Mesothelial cell of epicardium (in vitro differentiated cells): Measurements from ENCODE around the gene OR10G8. TPM values are rescaled to one million over a fixed set of nuclear protein-coding genes. Genes with fewer than 3 reads are reported as not detected.

Experiments used
- DNase-seq, 2 experiments: peaks; one replicate each; pipeline ENCODE4 v3.0.0; 2021; ENCODE audit warnings: low spot score in 2 of 2; ENCODE audit not compliant: unreplicated experiment in 2 of 2
- H3K27ac Mint-ChIP-seq: 2 replicates; pipeline ENCODE4 v1.8.0; 2021; ENCODE audit warnings: mixed read lengths
- H3K27me3 Mint-ChIP-seq: 2 replicates; pipeline ENCODE4 v1.8.0; 2021; ENCODE audit warnings: low read depth, mixed read lengths
- H3K36me3 Mint-ChIP-seq: 2 replicates; pipeline ENCODE4 v1.8.0; 2021; ENCODE audit warnings: mixed read lengths
- H3K4me1 Mint-ChIP-seq: 2 replicates; pipeline ENCODE4 v1.8.0; 2021; ENCODE audit warnings: mixed read lengths
- H3K4me3 Mint-ChIP-seq: 2 replicates; pipeline ENCODE4 v1.8.0; 2021; ENCODE audit warnings: mild to moderate bottlenecking, moderate library complexity, mixed read lengths
- H3K9me3 Mint-ChIP-seq: 2 replicates; pipeline ENCODE4 v1.8.0; 2021; ENCODE audit warnings: mixed read lengths
- total RNA-seq: library from RNA; stranded (reverse); gene quantifications from 3 replicates; pipeline ENCODE4 v1.2.1, GENCODE V29; 2021
- TF ChIP-seq, protein P1 (sequence below): fragments of 200-600 bp; sonication (generic); IDR thresholded peaks from one replicate; pipeline ENCODE4 v1.5.0; 2021; ENCODE audit warnings: antibody characterized with exemption; ENCODE audit not compliant: unreplicated experiment

OR10G8 gene
- total RNA-seq, 1 donor from 2014 or later, result not detected

GRCh38 chr11:124036666-124037065 lies 10.1 kb downstream of the OR10G8 start:
- Mint-ChIP-seq H3K4me1 (no peaks in the 10 kb centered on the region), H3K27ac (no peak overlapping the region), H3K27me3 (peaks cover 2% of the 10 kb centered on the region), H3K4me3 (no peak overlapping the region), H3K9me3 (no peaks in the 10 kb centered on the region), H3K36me3 (no peaks in the 10 kb centered on the region)
- DNase-seq, result no peak
- TF ChIP-seq, protein P1, sequence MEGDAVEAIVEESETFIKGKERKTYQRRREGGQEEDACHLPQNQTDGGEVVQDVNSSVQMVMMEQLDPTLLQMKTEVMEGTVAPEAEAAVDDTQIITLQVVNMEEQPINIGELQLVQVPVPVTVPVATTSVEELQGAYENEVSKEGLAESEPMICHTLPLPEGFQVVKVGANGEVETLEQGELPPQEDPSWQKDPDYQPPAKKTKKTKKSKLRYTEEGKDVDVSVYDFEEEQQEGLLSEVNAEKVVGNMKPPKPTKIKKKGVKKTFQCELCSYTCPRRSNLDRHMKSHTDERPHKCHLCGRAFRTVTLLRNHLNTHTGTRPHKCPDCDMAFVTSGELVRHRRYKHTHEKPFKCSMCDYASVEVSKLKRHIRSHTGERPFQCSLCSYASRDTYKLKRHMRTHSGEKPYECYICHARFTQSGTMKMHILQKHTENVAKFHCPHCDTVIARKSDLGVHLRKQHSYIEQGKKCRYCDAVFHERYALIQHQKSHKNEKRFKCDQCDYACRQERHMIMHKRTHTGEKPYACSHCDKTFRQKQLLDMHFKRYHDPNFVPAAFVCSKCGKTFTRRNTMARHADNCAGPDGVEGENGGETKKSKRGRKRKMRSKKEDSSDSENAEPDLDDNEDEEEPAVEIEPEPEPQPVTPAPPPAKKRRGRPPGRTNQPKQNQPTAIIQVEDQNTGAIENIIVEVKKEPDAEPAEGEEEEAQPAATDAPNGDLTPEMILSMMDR, result no peak

DNA sequence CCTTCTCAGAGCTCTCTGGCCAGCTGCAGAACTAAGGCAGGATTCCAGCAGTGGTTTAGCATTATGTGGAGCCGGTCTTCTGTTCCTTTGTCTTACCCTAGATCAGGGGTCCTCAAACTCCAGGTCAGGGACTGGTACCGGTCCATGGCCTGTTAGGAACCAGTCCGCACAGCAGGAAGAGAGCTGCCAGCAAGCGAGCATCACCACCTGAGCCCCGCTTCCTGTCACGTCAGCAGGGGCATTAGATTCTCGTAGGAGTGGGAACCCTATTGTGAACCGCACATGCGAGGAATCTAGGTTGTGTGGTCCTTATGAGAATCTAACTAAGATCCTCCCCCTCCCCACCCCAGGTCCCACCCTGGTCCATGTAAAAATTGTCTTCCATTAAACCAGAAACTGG lies 13.0 kb downstream of the OR10G8 start:
- no peak for DNase-seq
- Mint-ChIP-seq H3K36me3 (no peaks in the 10 kb centered on the region), H3K9me3 (no peaks in the 10 kb centered on the region), H3K27ac (no peak overlapping the region), H3K4me1 (no peaks in the 10 kb centered on the region), H3K4me3 (no peak overlapping the region), H3K27me3 (peaks cover 2% of the 10 kb centered on the region)
- TF ChIP-seq, protein P1, result no peak

DNA sequence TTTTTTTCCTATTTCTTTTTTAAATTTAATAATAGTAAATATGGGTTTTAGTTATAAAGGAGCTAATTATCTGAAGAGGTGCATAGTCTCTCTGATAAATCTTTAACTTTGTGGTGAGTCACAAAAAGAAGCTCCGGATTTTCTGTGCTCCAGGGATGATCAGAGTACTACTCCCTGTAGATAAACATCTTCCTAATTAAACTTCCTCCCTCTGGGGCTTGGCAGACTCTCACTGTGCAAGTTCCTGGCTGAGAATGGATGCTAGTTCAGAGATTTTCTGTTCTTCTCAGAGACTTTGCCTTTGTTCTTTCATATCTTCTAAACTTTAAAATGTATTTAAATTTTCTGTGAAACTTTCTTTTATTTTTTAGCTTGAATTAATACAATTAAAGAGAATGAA lies 14.7 kb downstream of the OR10G8 start, which contains the start of gene OR10G7:
Gene OR10G7, minus strand, starts transcription at position 72 of the 400 bp plus-strand sequence. CDS start 2,324 bp downstream, outside the sequence.
- TF ChIP-seq, protein P1, result no peak
- Mint-ChIP-seq H3K4me3 (no peak within 1 kb of the TSS), H3K4me1 (no peaks in the 10 kb centered on the region), H3K27me3 (peaks cover 2% of the 10 kb centered on the region), H3K36me3 (no peaks in the 10 kb centered on the region), H3K27ac (no peak within 1 kb of the TSS), H3K9me3 (no peaks in the 10 kb centered on the region)
- DNase-seq, result no peak

DNA sequence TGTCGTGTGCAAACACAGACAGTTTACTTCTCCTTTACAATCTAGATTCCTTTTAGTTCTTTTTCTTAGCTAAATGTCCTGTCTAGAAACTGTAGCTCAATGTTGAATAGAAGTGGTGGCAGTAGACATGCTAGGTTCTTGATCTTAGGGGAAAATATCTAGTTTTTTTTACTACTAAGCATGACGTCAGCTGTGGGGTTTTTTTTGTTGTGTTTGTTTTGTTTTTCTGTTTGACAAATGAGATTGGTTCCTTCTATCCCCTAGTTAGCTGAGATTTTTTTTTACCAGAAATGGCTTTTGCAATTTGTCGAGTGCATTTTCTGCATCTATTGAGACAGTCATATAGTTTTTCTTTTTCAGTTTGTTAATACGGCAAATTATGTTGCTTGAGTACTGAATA lies 16.8 kb downstream of the OR10G8 start:
- no peaks in the 10 kb centered on the region for H3K36me3 Mint-ChIP-seq

GRCh38 chr11:124050748-124051147 lies 24.1 kb downstream of the OR10G8 start:
- Mint-ChIP-seq H3K4me1 (no peaks in the 10 kb centered on the region), H3K27me3 (peaks cover 8% of the 10 kb centered on the region), H3K27ac (no peak overlapping the region), H3K36me3 (no peaks in the 10 kb centered on the region), H3K9me3 (no peaks in the 10 kb centered on the region), H3K4me3 (no peak overlapping the region)
- no peak for DNase-seq
- TF ChIP-seq, protein P1, result no peak

More for the DNA sequence above, 16.8 kb downstream of the OR10G8 start:
- Mint-ChIP-seq H3K4me1 (no peaks in the 10 kb centered on the region), H3K27me3 (peaks cover 3% of the 10 kb centered on the region), H3K9me3 (no peaks in the 10 kb centered on the region), H3K4me3 (no peak overlapping the region), H3K27ac (no peak overlapping the region)
- DNase-seq, result no peak
- TF ChIP-seq, protein P1, result no peak

- H3K36me3 Mint-ChIP-seq, result no peaks in the 10 kb centered on the region
- peaks cover 2% of the 10 kb centered on the region for H3K9me3 Mint-ChIP-seq
- peaks cover 6% of the 10 kb centered on the region for H3K27me3 Mint-ChIP-seq
- no peak overlapping the region for H3K27ac Mint-ChIP-seq
- H3K4me1 Mint-ChIP-seq, result no peaks in the 10 kb centered on the region
- TF ChIP-seq, protein P1, result no peak
- no peak for DNase-seq
- no peak overlapping the region for H3K4me3 Mint-ChIP-seq
Measured at GRCh38 chr11:124052966-124053365, 26.4 kb downstream of the OR10G8 start.
